CD4-positive, alpha-beta T cell treated with Interleukin-4 for 1 hour (primary cell): Measurements from ENCODE around the gene TBX1.

Experiments
- DNase-seq, 2 donors: peaks; one replicate each; pipeline ENCODE4 v3.0.0-alpha.2; 2020 to 2022

Gene TBX1

GRCh38 chr22:19760058-19760950 lies at the start of gene TBX1:
Gene TBX1, plus strand, starts transcription at chr22:19760778. Its CDS starts 66 bp downstream, at chr22:19760844.
- no peak for DNase-seq

- DNase-seq, result no peak
Measured at GRCh38 chr22:19713245-19713644, 47.3 kb upstream of the TBX1 start.

DNA sequence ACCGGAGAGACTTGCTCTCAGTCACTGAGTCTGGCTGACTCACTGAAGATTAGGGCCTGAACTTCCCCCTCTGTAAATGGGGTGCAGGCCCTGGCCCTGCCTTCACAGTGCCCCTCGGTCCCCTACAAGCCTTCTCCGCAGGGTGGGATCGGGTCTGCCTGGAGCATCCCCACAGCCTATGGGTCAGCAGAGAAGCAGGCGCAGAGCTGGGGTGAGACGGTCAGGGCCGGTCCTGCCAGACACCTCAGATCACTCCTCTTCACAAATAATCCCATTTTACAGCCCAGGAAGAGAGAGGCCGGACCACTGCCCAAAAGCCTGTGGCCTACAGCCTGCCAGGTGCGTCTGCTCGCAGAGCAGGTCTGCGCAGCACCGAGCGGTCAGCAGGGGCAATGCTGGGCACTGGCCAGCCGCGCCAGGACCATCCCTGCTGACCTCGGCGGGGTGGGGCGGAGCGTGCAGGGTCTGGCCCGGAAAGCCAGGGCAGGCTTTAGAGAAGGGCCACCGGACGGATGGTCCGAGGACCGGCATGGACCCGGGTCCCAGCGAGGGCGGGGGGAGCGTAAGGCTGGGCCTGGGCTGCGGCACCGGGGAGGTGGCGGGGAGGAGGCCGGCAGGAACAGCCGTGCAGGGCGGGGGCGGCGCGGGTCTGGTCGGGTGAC lies 46.8 kb upstream of the TBX1 start:
- no peak for DNase-seq

GRCh38 chr22:19714312-19715187 lies 46.0 kb upstream of the TBX1 start, which contains the start of gene SEPTIN5:
Gene SEPTIN5, plus strand, starts transcription at chr22:19714503. Its CDS starts 86 bp downstream, at chr22:19714589.
- no peak for DNase-seq

GRCh38 chr22:19715188-19715930 lies 45.2 kb upstream of the TBX1 start:
- no peak for DNase-seq

GRCh38 chr22:19716041-19716828 lies 44.3 kb upstream of the TBX1 start:
- DNase-seq, result no peak

GRCh38 chr22:19716829-19717105 lies 43.8 kb upstream of the TBX1 start:
- DNase-seq, result no peak

- no peak for DNase-seq
Measured at GRCh38 chr22:19717181-19717580, 43.4 kb upstream of the TBX1 start.

GRCh38 chr22:19717691-19718455 lies 42.7 kb upstream of the TBX1 start:
- DNase-seq, result peak; percentile 78 to 82

DNA sequence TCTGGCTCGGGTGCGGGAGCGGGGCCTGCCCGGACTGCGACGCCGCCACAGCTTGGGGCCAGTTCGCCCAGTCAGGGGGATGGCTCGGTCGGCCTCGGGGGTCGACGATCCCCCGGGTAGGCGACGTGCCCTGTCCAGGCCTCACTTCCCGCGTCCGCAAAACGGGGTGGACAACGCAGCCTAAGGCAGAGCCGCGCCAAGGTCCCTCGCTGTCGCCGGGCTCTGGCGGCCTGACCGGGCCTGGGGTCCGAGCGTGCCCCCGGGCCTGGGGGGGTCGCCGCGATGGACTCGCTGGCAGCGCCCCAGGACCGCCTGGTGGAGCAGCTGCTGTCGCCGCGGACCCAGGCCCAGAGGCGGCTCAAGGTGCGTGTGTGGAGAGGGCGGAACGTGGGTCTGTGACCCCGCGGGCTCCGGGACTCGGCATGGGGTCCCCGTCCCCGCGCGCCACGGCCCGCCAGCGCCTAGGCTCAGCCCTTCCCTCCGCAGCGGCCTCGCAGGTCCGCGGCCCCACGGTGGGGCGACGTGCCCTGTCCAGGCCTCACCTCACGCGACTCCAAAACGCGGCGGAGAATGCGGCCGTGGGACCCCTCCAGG lies 42.0 kb upstream of the TBX1 start:
- DNase-seq, result no peak

DNA sequence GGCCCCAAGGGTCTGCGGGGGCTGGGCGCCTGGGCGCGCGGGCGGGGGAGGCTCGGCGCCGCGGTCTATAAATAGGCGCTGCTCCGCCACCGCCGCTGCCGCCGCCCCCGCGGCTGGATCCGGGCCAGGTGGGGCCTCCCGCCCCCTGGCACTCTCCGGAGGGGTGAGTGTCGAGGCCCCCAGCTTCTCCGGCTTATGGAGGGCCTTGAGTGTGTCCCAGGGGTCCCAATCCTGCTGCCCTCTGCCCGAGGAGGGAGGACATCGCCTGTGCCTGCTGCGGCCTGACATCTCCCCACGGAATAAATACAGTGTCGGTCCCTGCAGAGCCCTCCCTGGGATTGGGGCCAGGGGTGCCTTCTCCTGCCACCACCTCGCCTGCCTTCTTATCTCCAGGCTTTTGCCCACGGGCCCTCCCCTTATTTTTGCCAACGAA lies 41.5 kb upstream of the TBX1 start:
- DNase-seq, result no peak

DNA sequence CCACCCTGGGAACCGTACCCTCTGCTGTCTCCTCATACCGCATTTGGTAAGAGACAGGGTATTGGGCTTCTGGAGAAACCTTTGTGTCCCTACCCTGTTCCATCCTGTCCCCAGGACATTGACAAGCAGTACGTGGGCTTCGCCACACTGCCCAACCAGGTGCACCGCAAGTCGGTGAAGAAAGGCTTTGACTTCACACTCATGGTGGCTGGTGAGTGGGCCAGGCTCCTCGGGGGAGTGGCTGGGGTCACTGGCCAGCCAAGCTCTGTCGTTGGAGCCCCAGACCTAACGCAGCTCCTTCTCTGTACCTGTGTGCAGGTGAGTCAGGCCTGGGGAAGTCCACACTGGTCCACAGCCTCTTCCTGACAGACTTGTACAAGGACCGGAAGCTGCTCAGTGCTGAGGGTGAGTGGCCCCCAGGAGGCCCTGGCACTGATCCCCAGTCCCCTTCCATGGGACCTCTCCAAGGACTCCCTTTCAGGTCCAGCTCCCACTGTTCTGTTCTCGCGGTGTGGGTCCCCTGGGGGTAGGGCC lies 41.0 kb upstream of the TBX1 start:
- DNase-seq, result no peak

DNA sequence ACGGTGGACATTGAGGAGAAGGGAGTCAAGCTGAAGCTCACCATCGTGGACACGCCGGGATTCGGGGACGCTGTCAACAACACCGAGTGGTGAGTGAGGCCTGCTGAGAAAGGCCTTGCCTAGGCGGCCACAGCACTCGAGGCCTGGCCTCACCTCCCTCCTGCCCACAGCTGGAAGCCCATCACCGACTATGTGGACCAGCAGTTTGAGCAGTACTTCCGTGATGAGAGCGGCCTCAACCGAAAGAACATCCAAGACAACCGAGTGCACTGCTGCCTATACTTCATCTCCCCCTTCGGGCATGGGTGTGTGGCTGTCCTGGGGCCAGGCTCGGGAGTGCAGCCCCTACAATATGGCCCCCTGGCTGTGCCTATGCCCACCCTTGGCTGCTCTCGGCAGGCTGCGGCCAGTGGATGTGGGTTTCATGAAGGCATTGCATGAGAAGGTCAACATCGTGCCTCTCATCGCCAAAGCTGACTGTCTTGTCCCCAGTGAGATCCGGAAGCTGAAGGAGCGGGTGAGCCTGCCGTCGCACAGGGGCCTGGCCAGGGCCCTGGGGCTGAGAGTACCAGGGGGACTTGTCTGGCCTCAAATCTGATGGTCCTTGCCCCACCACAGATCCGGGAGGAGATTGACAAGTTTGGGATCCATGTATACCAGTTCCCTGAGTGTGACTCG lies 40.3 kb upstream of the TBX1 start:
- DNase-seq, result no peak

- DNase-seq, result no peak
Measured at GRCh38 chr22:19720999-19721329, 39.6 kb upstream of the TBX1 start.

DNA sequence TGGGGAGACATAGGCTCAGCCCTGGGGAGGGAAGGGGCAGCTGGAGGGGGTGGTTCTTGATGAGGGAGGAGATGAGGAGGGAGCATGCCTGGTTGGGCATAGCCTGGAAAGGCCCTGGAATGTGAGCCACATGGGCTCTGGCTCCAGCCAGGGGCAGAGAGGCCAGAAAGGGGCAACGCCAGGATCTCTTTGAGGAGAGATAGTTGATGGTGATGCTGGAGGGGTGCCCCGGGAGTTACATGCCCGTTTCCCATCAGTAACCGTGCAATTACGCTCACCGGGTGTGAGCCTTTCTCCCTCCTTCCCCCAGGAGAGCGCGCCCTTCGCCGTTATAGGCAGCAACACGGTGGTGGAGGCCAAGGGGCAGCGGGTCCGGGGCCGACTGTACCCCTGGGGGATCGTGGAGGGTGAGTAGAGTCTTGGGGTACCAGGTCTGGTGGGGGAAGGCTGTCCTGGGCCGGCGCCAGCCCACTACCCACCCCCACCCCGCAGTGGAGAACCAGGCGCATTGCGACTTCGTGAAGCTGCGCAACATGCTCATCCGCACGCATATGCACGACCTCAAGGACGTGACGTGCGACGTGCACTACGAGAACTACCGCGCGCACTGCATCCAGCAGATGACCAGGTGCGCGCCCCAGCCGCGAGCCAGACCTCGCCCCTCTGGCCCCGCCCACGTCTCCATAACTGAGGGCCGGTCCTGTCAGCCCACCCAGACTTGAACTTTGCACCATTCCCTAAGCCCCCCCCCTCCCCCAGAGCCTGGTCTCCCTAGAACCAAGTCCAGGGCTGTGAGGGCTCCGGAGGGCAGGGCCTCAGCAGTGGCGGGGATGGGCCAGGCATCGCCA lies 39.0 kb upstream of the TBX1 start:
- DNase-seq, result no peak

- DNase-seq, result no peak
Measured at GRCh38 chr22:19722178-19722981, 38.2 kb upstream of the TBX1 start.

DNA sequence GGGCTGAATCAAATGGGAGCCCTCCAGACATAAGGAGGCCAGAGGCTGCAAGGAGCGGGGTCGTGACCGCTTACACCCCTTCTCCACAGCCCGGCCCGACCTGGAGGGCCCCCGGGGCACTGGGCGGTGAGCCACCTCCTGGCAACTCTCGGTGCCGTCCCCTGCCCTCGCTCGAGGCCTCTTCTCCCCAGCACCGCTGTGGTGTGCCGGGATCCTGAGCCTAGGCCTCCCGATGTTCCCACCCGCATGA lies 37.7 kb upstream of the TBX1 start:
- no peak for DNase-seq
